Left ventricle myocardium inferior (tissue), 1 donor: Measurements from ENCODE around the gene INO80. TPM values are rescaled to one million over a fixed set of nuclear protein-coding genes. Genes with fewer than 3 reads are reported as not detected.
A peak's percentile ranks its signal among the peaks of the same experiment; 100 is the strongest.

ENCODE experiments used
- DNase-seq: peaks from one replicate; pipeline ENCODE4 v3.0.0-alpha.2; 2020
- H3K27ac ChIP-seq: fragments of 200-600 bp; replicated peaks from 2 replicates; pipeline ENCODE4 v1.8.0; 2021
- H3K27me3 ChIP-seq: fragments of 200-600 bp; 2 replicates; pipeline ENCODE4 v1.8.0; 2021; ENCODE audit warnings: low read depth
- H3K36me3 ChIP-seq: fragments of 200-600 bp; 2 replicates; pipeline ENCODE4 v1.8.0; 2021
- H3K4me1 ChIP-seq: fragments of 200-600 bp; 2 replicates; pipeline ENCODE4 v1.8.0; 2021
- H3K4me3 ChIP-seq: fragments of 200-600 bp; 2 replicates; pipeline ENCODE4 v1.8.0; 2021; ENCODE audit warnings: mild to moderate bottlenecking, moderate library complexity
- H3K9me3 ChIP-seq: fragments of 200-600 bp; replicated peaks from 2 replicates; pipeline ENCODE4 v1.8.0; 2021
- CTCF ChIP-seq: fragments of 200-600 bp; IDR thresholded peaks from 2 replicates; pipeline ENCODE4 v1.8.0; 2021; ENCODE audit warnings: antibody characterized with exemption, mild to moderate bottlenecking, borderline replicate concordance
- intact Hi-C: fragments of 100-400 bp; cut with micrococcal nuclease; formaldehyde crosslinking; loops from one replicate; pipeline ENCODE4 v1.11.0; 2022
- total RNA-seq: library from RNA; stranded (reverse); fragmentation: NEBNext Ultra II Directional; extraction: Animal tissue kit (Norgen Biotek cat#: 25700); gene quantifications from one replicate; pipeline ENCODE4 v1.2.1, GENCODE V29; 2021
- donor health status: DM: no; HTN: yes; CAD: no; lungs with severe emphysema.

INO80 gene
- total RNA-seq, 1 donor from 2014 or later = 8.6 TPM

GRCh38 chr15:40936709-40937666 lies 179.1 kb downstream of the INO80 start:
- Histone ChIP-seq H3K9me3 (no peaks in the 10 kb centered on the region), H3K27ac (peak overlapping the region; percentile 92), H3K4me3 (peak overlapping the region; percentile 77), H3K27me3 (peaks cover 4% of the 10 kb centered on the region), H3K4me1 (peaks cover 96% of the 10 kb centered on the region), H3K36me3 (peaks cover 34% of the 10 kb centered on the region)
- DNase-seq = no peak
- intact Hi-C loops = no loop called here
- TF ChIP-seq CTCF = peak; percentile 45

GRCh38 chr15:40936234-40936708 lies 179.8 kb downstream of the INO80 start:
- H3K4me3 ChIP-seq = peak overlapping the region; percentile 77
- peaks cover 11% of the 10 kb centered on the region for H3K27me3 ChIP-seq
- intact Hi-C loops = no loop called here
- H3K27ac ChIP-seq = peak overlapping the region; percentile 92
- H3K4me1 ChIP-seq = peaks cover 99% of the 10 kb centered on the region
- no peaks in the 10 kb centered on the region for H3K9me3 ChIP-seq
- no peak for DNase-seq
- peaks cover 40% of the 10 kb centered on the region for H3K36me3 ChIP-seq
- no peak for TF ChIP-seq CTCF

- peaks cover 40% of the 10 kb centered on the region for H3K36me3 ChIP-seq
- TF ChIP-seq CTCF = no peak
- H3K4me1 ChIP-seq = peaks cover 100% of the 10 kb centered on the region
- H3K4me3 ChIP-seq = peak overlapping the region; percentile 77
- H3K27me3 ChIP-seq = peaks cover 29% of the 10 kb centered on the region
- peak overlapping the region; percentile 92 for H3K27ac ChIP-seq
- intact Hi-C loops = no loop called here
- no peaks in the 10 kb centered on the region for H3K9me3 ChIP-seq
- no peak for DNase-seq
Observed at GRCh38 chr15:40934457-40934856, 181.6 kb downstream of the INO80 start.

- Histone ChIP-seq H3K27me3 (peaks cover 39% of the 10 kb centered on the region), H3K36me3 (peaks cover 40% of the 10 kb centered on the region), H3K4me1 (peaks cover 100% of the 10 kb centered on the region), H3K9me3 (no peaks in the 10 kb centered on the region), H3K27ac (peak overlapping the region; percentile 92), H3K4me3 (peak overlapping the region; percentile 77)
- TF ChIP-seq CTCF = no peak
- no peak for DNase-seq
- intact Hi-C loops = no loop called here
Observed at GRCh38 chr15:40933517-40933902, 182.6 kb downstream of the INO80 start.

- no peak for DNase-seq
- Histone ChIP-seq H3K4me1 (peaks cover 100% of the 10 kb centered on the region), H3K27ac (peak overlapping the region; percentile 92), H3K4me3 (peak overlapping the region; percentile 77), H3K36me3 (peaks cover 40% of the 10 kb centered on the region), H3K27me3 (peaks cover 45% of the 10 kb centered on the region), H3K9me3 (no peaks in the 10 kb centered on the region)
- intact Hi-C loops = no loop called here
- TF ChIP-seq CTCF = no peak
Observed at GRCh38 chr15:40932649-40933516, 183.2 kb downstream of the INO80 start.
